ENCODE results near the gene KPNB1. TPM values are rescaled to one million over a fixed set of nuclear protein-coding genes. Genes with fewer than 3 reads are reported as not detected.
A peak's percentile ranks its signal among the peaks of the same experiment; 100 is the strongest.

The KPNB1 gene
- total RNA-seq, 2 experiments from 2014 or later = 232 to 453 TPM

DNA sequence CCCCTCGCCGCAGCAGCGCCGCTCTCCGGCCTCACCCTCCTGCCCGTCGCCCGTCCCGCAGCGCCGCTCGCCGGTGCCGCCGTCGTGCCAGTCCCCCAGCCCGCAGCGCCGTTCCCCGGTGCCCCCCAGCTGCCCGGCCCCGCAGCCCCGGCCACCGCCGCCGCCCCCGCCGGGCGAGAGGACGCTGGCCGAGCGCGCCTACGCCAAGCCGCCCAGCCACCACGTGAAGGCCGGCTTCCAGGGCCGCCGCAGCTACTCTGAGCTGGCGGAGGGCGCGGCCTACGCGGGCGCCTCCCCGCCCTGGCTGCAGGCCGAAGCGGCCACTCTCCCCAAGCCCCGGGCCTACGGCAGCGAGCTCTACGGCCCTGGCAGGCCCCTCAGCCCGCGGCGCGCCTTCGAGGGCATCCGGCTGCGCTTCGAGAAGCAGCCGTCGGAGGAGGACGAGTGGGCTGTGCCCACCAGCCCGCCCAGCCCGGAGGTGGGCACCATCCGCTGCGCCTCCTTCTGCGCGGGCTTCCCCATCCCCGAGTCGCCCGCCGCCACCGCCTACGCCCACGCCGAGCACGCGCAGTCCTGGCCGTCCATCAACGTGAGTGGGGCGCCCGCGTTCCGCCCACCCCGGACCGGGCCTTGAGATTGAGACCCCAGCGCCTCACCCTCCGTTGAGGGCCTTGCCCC is 59.3 kb downstream of the KPNB1 start:
- no peaks in the 10 kb centered on the region for H3K9me2 ChIP-seq (ENCODE audit: insufficient read depth, low read length)
- H3K4me2 ChIP-seq (ENCODE audit: low read length) = no peak overlapping the region
- BruUV-seq (replicated peaks) = no TSS peak
- peaks cover 20% of the 10 kb centered on the region for H3K4me1 ChIP-seq (ENCODE audit: insufficient read depth, low read length, poor library complexity, severe bottlenecking)
- POLR2A ChIA-PET = no interaction called here
- no peak for TF ChIP-seq EZH2phosphoT487 (IDR thresholded peaks at IDR 0.05; ENCODE audit: borderline replicate concordance, low read depth, low read length)
- TF ChIP-seq CTCF (conservative IDR thresholded peaks at IDR 0.05; ENCODE audit: low read length) = no peak
- no peak overlapping the region for H3K27ac ChIP-seq (ENCODE audit: low read depth, low read length, poor library complexity, severe bottlenecking)
- H4K20me1 ChIP-seq (ENCODE audit: insufficient read depth, low read length) = no peaks in the 10 kb centered on the region
- no peak overlapping the region for H3K4me3 ChIP-seq (ENCODE audit: low read depth, low read length, poor library complexity, severe bottlenecking)
- no peaks in the 10 kb centered on the region for H3K36me3 ChIP-seq (ENCODE audit: insufficient read depth, low read length)
- H3K9me3 ChIP-seq (ENCODE audit: low read length) = no peaks in the 10 kb centered on the region
- intact Hi-C loops (cut with micrococcal nuclease; ENCODE audit: unreplicated experiment) = no loop called here
- CTCF ChIA-PET (ENCODE audit: unreplicated experiment) = no interaction called here
- H2AFZ ChIP-seq (ENCODE audit: low read length) = no peak overlapping the region
- no peak for DNase-seq (ENCODE audit: low spot score)
- H3K79me2 ChIP-seq (ENCODE audit: insufficient read depth, low read depth, low read length) = no peaks in the 10 kb centered on the region

DNA sequence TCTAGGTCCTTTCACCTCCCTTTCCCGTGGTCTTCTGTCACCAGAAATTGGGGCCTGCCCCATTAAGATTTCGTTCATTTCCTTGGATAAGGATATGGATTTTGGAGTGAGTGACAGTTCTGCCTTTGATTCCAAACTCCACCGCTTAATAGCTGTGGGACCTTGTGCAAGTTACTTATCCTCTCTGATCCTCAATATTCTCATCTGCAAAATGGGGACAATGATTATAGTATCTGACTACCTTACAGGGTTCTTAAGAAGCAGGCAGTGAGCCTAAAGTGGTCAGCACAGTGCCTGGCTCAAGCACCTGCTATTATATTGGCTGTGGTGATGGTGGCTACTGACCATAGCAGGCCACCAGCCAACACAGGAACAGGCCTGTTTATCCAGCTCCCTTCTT is 59.9 kb downstream of the KPNB1 start:
- no peaks in the 10 kb centered on the region for H3K9me2 ChIP-seq (ENCODE audit: insufficient read depth, low read length)
- intact Hi-C loops (cut with micrococcal nuclease; ENCODE audit: unreplicated experiment) = no loop called here
- H3K4me1 ChIP-seq (ENCODE audit: insufficient read depth, low read length, poor library complexity, severe bottlenecking) = peaks cover 19% of the 10 kb centered on the region
- no peak for DNase-seq (ENCODE audit: low spot score)
- H3K4me2 ChIP-seq (ENCODE audit: low read length) = no peak overlapping the region
- no peak overlapping the region for H3K4me3 ChIP-seq (ENCODE audit: low read depth, low read length, poor library complexity, severe bottlenecking)
- no TSS peak for BruUV-seq (replicated peaks)
- H3K9me3 ChIP-seq (ENCODE audit: low read length) = no peaks in the 10 kb centered on the region
- CTCF ChIA-PET (ENCODE audit: unreplicated experiment) = no interaction called here
- H4K20me1 ChIP-seq (ENCODE audit: insufficient read depth, low read length) = no peaks in the 10 kb centered on the region
- no peak overlapping the region for H3K27ac ChIP-seq (ENCODE audit: low read depth, low read length, poor library complexity, severe bottlenecking)
- H2AFZ ChIP-seq (ENCODE audit: low read length) = no peak overlapping the region
- POLR2A ChIA-PET = no interaction called here
- no peaks in the 10 kb centered on the region for H3K79me2 ChIP-seq (ENCODE audit: insufficient read depth, low read depth, low read length)
- no peaks in the 10 kb centered on the region for H3K36me3 ChIP-seq (ENCODE audit: insufficient read depth, low read length)
- TF ChIP-seq EZH2phosphoT487 (IDR thresholded peaks at IDR 0.05; ENCODE audit: borderline replicate concordance, low read depth, low read length) (no peak), CTCF (conservative IDR thresholded peaks at IDR 0.05; ENCODE audit: low read length) (no peak)

- no peaks in the 10 kb centered on the region for H3K79me2 ChIP-seq (ENCODE audit: insufficient read depth, low read depth, low read length)
- H2AFZ ChIP-seq (ENCODE audit: low read length) = no peak overlapping the region
- ChIA-PET POLR2A (no interaction called here), CTCF (ENCODE audit: unreplicated experiment) (no interaction called here)
- peaks cover 14% of the 10 kb centered on the region for H3K4me1 ChIP-seq (ENCODE audit: insufficient read depth, low read length, poor library complexity, severe bottlenecking)
- TSS peak; percentile 55 for BruUV-seq (replicated peaks)
- H4K20me1 ChIP-seq (ENCODE audit: insufficient read depth, low read length) = no peaks in the 10 kb centered on the region
- DNase-seq (ENCODE audit: low spot score) = no peak
- H3K4me2 ChIP-seq (ENCODE audit: low read length) = no peak overlapping the region
- H3K4me3 ChIP-seq (ENCODE audit: low read depth, low read length, poor library complexity, severe bottlenecking) = no peak overlapping the region
- H3K27ac ChIP-seq (ENCODE audit: low read depth, low read length, poor library complexity, severe bottlenecking) = no peak overlapping the region
- no peaks in the 10 kb centered on the region for H3K9me3 ChIP-seq (ENCODE audit: low read length)
- no peaks in the 10 kb centered on the region for H3K9me2 ChIP-seq (ENCODE audit: insufficient read depth, low read length)
- intact Hi-C loops (cut with micrococcal nuclease; ENCODE audit: unreplicated experiment) = no loop called here
- TF ChIP-seq EZH2phosphoT487 (IDR thresholded peaks at IDR 0.05; ENCODE audit: borderline replicate concordance, low read depth, low read length) (no peak), CTCF (conservative IDR thresholded peaks at IDR 0.05; ENCODE audit: low read length) (no peak)
- H3K36me3 ChIP-seq (ENCODE audit: insufficient read depth, low read length) = no peaks in the 10 kb centered on the region
These were observed 61.8 kb downstream of the KPNB1 start for GRCh38 chr17:47711366-47712099.
